Psoas muscle (tissue), 8 donors: ENCODE measurements around the gene YWHAG. TPM values are rescaled to one million over a fixed set of nuclear protein-coding genes. Genes with fewer than 3 reads are reported as not detected.

ENCODE experiments used
- ATAC-seq, 4 donors: fragments of 200-7000 bp; cut with Tn5 transposase; one replicate each; pipeline ENCODE4 v1.9.1; 2020; ENCODE audit warnings: moderate library complexity in 3 of 4, mild to moderate bottlenecking in 2 of 4
- DNase-seq, 2 donors: peaks; one replicate each; pipeline ENCODE4 v3.0.0-alpha.2; 2020
- H3K27ac ChIP-seq: fragments of 200-600 bp; one replicate; pipeline ENCODE4 v1.8.0; 2022
- H3K27me3 ChIP-seq, 3 donors: fragments of 200-600 bp in 1 of 3; one replicate each; pipeline versions ENCODE4 v1.6.1 to v1.8.0; 2013 to 2022; ENCODE audit warnings: low read length in 2 of 3, mild to moderate bottlenecking in 2 of 3, moderate library complexity in 1 of 3; ENCODE audit not compliant: insufficient read depth in 3 of 3
- H3K36me3 ChIP-seq, 2 donors: fragments of 200-600 bp in 1 of 2; one replicate each; pipeline versions ENCODE4 v1.6.1 to v1.8.0; 2013 to 2022; ENCODE audit warnings: low read depth in 1 of 2, mild to moderate bottlenecking in 1 of 2, moderate library complexity in 1 of 2; ENCODE audit not compliant: insufficient read depth in 1 of 2
- H3K4me1 ChIP-seq: fragments of 200-600 bp; one replicate; pipeline ENCODE4 v1.8.0; 2022
- H3K4me3 ChIP-seq: fragments of 200-600 bp; one replicate; pipeline ENCODE4 v1.8.0; 2022; ENCODE audit warnings: mild to moderate bottlenecking
- H3K9me3 ChIP-seq: fragments of 200-600 bp; one replicate; pipeline ENCODE4 v1.8.0; 2022
- CTCF ChIP-seq: fragments of 200-600 bp; IDR thresholded peaks from one replicate; pipeline ENCODE4 v1.8.0; 2022; ENCODE audit warnings: antibody characterized with exemption
- WGBS, 3 donors: extraction: QIAGEN DNeasy Blood & Tissue Kit; methylation state at CpG; one replicate each; pipeline versions ENCODE4 v1.1.6 to v1.1.7; 2013; 5-methylcytosine and 5-hydroxymethylcytosine counted together
- intact Hi-C, 2 donors: fragments of 100-400 bp; cut with DNase I; formaldehyde crosslinking; loops; one replicate each; pipeline versions ENCODE4 v1.11.0 to v1.14.2; 2022
- polyA plus RNA-seq, 3 donors: library from polyadenylated mRNA; stranded (reverse); fragments of 200-250 nt; gene quantifications; one replicate each; pipeline ENCODE4 v1.2.3, GENCODE V29; 2013
- total RNA-seq, 4 donors: library from RNA; stranded (reverse); fragmentation: NEBNext Ultra II Directional in 2 of 4; extraction: Animal tissue kit (Norgen Biotek cat#: 25700) in 2 of 4; gene quantifications; one replicate each; pipeline versions ENCODE4 v1.2.1 to v1.2.4, GENCODE V29; 2021 to 2023
- donor health status: healthy with polysubstance abuse.
- donor health status: DM: no; HTN: no; CAD: no; lungs with moderate emphysema.
- donor health status: Bipolar disorder and iron deficiency.
- donor health status: healthy.
- donor health status: DM: yes; HTN: yes; CAD: no.
- donor health status: DM: no; HTN: no; CAD: no.
- donor health status: DM: no; HTN: no; CAD: no.
- donor health status: DM: yes; HTN: yes; CAD: no.

The YWHAG gene
- total and polyA plus RNA-seq, 7 donors: 204 to 523 (median 398) TPM

GRCh38 chr7:76356823-76357222 is 2.0 kb downstream of the YWHAG start:
- DNase-seq: no peak
- Histone ChIP-seq H3K4me3 (peak overlapping the region; percentile 99), H3K4me1 (peaks cover 55% of the 10 kb centered on the region), H3K36me3 (peaks cover 2 to 11% of the 10 kb centered on the region in 2 donors), H3K27me3 (no peaks in the 10 kb centered on the region), H3K9me3 (no peaks in the 10 kb centered on the region), H3K27ac (peak overlapping the region; percentile 100)
- WGBS, 3 donors: 23 to 35% (median 27%) methylated on average over 6 of the region's 6 CpGs
- TF ChIP-seq CTCF: no peak
- intact Hi-C loops: no loop called here
- ATAC-seq: no peak

GRCh38 chr7:76356115-76356514 is 2.7 kb downstream of the YWHAG start:
- TF ChIP-seq CTCF: no peak
- Histone ChIP-seq H3K4me1 (peaks cover 62% of the 10 kb centered on the region), H3K4me3 (peak overlapping the region; percentile 99), H3K36me3 (peaks cover 2 to 11% of the 10 kb centered on the region in 2 donors), H3K27ac (peak overlapping the region; percentile 100), H3K27me3 (no peaks in the 10 kb centered on the region), H3K9me3 (no peaks in the 10 kb centered on the region)
- WGBS, 3 donors: 86 to 89% (median 87%) methylated on average over 4 of the region's 4 CpGs
- no peak for DNase-seq
- intact Hi-C loops: no loop called here
- no peak for ATAC-seq

GRCh38 chr7:76354981-76355730 is 3.6 kb downstream of the YWHAG start:
- Histone ChIP-seq H3K4me1 (peaks cover 71% of the 10 kb centered on the region), H3K4me3 (peak overlapping the region; percentile 99)
- 43 to 66% (median 49%) methylated on average over 9 of the region's 9 CpGs for WGBS, 3 donors

GRCh38 chr7:76354516-76354915 is 4.3 kb downstream of the YWHAG start:
- ATAC-seq (no peak), DNase-seq (no peak)
- WGBS, 3 donors: 72 to 78% (median 72%) methylated on average over 4 of the region's 4 CpGs
- H3K36me3 ChIP-seq: peaks cover 2 to 24% of the 10 kb centered on the region in 2 donors
- peak overlapping the region; percentile 100 for H3K27ac ChIP-seq
- H3K27me3 ChIP-seq: no peaks in the 10 kb centered on the region
- peaks cover 72% of the 10 kb centered on the region for H3K4me1 ChIP-seq
- intact Hi-C loops: no loop called here
- no peaks in the 10 kb centered on the region for H3K9me3 ChIP-seq
- peak overlapping the region; percentile 99 for H3K4me3 ChIP-seq
- no peak for TF ChIP-seq CTCF

More at GRCh38 chr7:76354981-76355730, 3.6 kb downstream of the YWHAG start:
- peaks cover 2 to 17% of the 10 kb centered on the region in 2 donors for H3K36me3 ChIP-seq
- no peak for ATAC-seq
- H3K9me3 ChIP-seq: no peaks in the 10 kb centered on the region
- intact Hi-C loops: no loop called here
- no peaks in the 10 kb centered on the region for H3K27me3 ChIP-seq
- no peak for DNase-seq
- peak overlapping the region; percentile 100 for H3K27ac ChIP-seq
- no peak for TF ChIP-seq CTCF
